Measurements from ENCODE around the gene NR3C1.

Gene NR3C1

DNA sequence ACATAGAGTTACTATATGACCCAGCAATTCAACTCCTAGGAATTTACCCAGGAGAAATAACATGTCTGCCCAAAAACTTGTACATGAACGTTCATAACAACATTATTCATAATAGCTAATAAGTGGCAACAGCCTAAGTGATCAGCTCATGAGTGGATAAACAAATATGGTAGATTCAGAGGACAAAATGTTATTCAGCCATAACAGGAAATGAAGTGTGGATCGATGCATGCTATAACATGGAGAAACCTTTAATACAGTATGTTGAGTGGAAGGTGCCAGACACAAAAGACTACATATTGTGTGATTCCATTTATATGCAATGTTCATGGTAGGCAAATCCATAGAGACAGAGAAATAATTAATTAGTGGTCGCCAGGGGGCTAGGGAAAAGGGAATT lies 22.3 kb upstream of the NR3C1 start:
- DNase-seq (ENCODE audit: low spot score): no peak

DNA sequence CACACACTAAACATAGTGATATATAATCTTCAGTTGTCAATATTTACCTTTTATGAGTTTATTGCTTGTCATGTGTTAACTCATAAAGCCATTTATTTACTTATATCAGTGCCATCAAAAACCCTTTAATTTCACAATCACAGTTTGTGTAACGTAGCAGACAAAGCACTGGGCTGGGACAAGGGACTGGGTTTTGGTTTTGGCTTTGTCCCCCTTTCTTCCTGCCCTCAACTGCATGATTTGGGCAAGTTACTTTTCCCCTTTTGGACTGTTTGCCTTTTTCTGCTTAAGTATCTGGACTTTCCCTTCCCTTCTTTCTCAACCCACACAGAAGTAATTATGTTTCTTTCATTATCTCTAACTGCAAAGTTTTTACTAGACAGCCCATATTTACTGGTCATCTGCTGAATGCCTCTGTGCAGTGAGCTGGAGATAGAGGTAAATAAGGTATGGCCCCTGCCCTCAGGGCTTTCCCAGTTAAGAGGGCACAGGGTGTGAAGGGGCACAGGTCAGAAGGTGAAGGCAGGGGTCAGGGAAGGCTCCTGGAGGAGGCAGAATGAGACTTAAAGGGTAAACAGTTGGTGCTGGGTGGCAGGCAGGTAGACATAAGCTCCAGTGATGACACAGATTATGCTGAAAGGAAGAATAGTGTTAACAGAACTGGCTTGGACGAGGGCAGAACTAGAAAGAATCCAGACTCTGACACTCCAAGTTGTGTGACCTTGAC lies 14.8 kb upstream of the NR3C1 start:
- DNase-seq (ENCODE audit: low spot score): no peak

DNA sequence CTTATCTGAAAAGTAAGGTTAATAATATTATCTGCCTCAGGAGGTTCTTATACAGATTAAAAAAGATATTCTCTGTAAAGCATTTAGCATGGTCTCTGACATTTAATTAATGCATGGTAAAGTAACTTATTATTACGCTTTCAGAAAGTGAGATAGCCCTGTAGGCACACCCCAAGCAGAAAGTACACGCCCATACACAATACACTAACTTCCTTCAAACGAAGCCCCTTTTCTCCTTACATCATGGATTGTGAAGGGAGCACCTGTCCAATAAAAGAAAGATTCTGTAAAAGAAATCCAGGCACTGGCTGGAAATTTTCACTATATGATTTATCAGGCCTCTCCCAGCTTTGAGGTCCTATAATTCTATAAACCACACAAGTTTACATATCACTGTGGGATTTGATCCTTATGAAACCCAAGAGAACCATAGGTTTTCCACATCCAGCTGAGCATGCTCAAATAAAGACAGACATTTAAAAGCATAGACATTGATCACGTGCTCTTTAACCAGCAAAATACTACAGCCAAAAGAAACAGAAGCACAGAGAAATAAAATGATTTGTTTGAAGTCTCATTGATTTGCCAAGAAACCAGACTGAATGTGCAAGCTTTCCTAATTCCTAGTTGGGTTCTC lies 14.1 kb upstream of the NR3C1 start:
- DNase-seq (ENCODE audit: low spot score): no peak

DNA sequence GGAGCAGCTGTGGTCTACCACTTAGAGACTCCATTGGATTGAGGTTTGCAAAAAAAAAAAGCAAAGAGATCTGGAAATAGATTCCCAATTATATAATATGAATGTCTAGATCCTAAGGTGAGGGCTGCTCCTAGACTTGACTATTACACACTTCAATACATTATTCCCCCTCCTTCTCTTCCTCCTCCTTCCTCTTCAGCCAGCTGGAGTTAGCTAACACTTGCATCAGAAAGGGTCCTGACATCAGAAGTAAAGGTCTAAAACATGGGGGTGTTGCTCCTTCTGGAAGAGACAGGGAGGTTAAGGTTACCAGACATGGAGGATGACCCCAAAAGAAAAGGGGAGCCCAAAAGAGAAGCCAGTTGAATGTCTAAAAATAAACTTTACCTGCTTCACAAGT lies 12.9 kb upstream of the NR3C1 start:
- DNase-seq (ENCODE audit: low spot score): no peak

DNA sequence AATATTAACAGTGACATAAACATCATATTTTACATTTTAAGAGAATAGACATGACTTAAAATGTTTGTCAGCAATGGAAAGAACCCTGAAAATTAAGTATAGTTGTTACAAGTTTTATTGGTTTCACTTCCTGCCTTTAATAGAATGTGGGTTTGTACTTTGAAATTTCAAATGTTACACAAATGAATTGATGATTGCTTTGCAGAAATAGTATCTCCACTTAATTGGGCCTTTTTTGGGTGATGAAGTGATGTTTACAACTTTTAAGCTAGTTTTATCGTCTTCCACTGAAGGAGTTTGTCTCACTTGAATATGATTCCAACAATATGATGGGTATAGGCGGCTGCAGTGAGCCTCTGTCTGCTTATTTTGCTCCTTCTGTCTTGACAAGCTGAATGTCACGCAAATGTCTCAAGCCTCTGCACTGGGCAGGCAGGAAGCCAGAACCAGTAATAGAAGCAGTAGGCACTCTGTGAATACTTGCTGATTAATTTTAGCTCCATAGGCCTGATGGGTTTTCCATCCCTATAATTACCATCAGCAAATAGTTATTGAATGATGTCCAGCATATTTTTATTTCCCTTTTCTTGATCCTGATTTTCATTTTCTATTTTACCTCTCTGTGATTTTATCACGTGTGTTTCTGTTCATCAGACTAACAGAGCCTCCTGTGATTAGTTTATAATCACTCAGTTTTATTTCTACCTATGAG lies 10.6 kb upstream of the NR3C1 start:
- no peak for DNase-seq (ENCODE audit: low spot score)

DNA sequence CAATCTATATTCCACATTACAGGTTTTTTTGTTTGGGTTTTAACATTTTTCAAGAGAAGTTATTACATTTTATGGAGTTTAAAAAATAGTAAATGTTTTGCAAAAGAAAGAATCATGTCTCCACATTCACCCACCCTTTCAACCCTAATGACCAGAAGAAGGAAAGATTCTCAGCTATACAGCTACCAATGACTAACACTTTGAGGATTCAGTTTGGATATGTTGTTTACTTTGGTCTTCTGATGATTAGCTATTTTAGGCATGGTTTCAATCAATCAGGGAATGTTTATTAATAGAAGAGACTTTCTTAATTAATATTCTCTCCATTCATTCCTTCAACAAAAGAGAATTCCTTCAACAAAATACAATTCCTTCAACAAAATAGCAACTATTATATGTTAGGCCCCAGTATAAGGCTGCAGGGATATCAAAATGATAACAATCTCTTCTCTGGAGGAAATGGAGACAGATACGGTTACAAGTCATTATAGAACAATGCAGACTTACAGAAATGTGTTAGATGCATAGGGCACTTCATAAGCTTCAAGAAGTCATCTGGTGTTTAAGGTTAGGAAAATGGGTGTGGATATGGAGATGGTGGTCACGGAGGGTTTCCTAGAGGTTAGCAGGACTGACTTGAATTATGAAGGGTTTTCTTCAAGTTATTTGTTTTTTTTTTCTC lies 9.3 kb upstream of the NR3C1 start:
- DNase-seq (ENCODE audit: low spot score): no peak

DNA sequence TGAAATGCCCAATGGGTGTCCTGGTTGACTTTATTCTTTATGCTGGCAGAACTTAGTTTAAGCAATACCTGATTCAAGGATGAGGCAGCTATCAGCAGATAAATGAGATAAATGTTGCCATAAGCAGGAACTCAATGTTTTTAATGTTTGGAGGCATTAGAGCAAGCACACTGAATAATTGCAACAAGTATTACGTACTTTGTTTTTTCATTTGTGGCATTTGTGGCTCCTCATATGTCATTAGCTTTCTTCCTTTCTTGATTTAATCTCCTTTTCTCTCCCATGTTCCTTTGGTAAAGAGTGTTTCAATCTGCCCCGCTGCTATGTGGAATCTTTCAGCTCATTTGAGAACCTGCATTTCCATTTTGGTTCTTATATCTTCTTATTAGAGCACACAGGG lies 6.4 kb upstream of the NR3C1 start:
- no peak for DNase-seq (ENCODE audit: low spot score)

DNA sequence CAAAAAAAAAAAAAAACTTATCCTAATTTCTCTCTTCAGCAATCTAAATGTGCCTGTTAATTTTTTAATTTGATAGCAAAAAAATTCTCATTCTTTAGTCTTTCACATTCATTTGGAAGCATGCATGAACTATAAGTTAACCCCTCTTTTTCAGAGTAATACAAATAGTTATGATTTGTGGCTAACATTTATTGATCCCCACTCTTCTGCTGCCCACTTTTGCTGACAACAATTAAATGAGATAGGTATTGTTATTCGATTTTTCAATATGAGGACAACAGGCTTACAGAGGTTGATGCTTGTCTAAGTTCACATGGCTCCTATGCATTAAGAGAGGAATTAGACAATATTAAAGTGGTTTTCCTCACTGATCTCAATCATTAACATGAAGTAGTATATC lies 2.9 kb upstream of the NR3C1 start:
- no peak for DNase-seq (ENCODE audit: low spot score)

DNA sequence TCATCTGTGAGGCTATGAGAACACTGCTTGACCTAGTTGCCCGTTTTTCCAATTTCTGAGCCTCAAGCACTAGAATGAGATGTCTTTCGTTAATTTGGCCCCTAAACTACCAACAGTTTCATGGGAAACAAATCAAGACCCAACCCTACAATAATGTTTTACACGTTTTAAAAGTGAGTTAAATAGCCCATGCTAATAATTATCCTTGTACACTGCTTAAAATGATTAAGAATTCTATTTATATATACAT lies 2.3 kb upstream of the NR3C1 start:
- DNase-seq (ENCODE audit: low spot score): no peak

DNA sequence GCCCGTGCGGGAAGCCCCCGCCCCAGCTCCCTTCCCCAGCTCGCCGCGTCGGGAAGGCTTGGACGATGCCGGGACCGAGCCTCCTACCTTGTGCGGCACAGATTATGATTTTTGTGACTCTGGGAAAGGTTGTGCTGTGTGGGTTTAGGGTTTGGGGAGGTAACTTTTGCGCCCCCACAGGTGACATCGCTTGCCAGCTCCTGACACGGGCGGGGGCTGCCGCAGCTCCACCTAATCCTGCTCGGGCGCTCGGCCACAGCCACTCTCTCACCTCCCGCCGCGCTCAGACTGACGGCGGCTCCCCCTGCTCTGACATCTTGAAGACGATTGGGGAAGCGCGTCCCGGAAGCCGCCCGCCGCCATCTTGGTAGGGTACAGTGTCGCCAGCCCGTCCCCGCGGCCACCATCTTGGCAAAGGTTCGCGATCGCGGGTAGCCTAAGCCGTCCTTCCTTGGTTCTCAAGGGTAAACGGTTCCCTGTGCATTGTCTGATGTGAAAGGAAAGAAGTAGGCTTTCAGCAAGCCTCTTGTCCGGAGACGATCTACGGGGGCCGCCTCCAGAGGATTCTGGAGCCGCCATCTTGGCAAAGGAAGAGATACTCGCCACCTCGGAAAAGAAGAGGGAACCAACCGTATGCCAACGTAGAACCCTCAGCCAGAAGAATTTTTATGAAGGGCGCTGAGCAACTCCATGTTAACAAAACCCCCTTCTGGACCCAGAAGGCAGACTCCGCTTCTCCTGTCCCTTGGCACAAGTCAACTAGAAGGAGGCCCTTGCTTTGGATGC lies 1.8 kb upstream of the NR3C1 start:
- DNase-seq (ENCODE audit: low spot score): peak; percentile 84

DNA sequence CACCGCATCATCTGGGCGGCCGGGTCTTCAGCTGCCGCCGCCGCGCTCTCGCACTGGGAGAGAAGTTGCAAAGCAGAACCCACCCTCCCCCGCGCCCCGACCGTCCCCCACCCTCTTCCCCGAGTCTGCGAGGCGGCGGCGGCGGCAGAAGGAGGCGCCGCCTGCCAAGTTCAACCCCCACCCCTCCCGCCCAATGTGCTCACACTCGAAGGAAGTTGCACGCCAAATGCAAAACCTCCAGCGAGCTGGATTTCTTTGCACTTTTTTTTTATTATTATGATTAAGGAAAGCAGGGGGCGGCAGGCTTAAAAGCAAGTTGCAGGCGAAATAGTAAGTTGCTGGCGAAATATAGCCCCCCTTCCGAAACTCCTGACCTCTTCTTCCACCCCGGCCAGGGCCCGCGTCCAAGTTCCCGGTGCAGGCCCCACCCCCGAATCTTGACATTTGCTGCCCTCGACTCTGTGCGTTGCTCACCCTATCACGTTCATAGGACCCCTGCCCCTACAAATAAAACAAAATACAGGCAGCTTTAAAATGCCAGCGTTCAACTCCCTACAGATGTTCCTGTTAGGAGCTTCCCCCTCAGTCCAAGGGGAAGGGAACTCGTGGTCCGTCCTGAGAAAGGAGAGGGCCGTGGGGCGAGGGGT lies 1.1 kb upstream of the NR3C1 start:
- DNase-seq (ENCODE audit: low spot score): peak; percentile 63

DNA sequence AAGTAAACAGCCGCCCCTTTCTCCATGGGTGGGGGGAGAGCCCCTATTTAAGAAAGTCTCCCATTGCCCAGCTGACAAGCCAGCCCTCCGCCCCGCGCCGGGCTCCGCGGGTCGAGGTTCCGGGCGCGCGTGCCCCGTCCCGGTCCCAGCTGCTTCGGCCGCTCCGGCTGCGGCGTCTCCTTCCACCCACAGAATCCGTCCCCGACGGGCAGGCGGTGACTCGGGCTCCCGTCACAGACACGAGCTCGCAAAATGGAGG lies 223 bp downstream of the NR3C1 start:
- DNase-seq (ENCODE audit: low spot score): no peak

DNA sequence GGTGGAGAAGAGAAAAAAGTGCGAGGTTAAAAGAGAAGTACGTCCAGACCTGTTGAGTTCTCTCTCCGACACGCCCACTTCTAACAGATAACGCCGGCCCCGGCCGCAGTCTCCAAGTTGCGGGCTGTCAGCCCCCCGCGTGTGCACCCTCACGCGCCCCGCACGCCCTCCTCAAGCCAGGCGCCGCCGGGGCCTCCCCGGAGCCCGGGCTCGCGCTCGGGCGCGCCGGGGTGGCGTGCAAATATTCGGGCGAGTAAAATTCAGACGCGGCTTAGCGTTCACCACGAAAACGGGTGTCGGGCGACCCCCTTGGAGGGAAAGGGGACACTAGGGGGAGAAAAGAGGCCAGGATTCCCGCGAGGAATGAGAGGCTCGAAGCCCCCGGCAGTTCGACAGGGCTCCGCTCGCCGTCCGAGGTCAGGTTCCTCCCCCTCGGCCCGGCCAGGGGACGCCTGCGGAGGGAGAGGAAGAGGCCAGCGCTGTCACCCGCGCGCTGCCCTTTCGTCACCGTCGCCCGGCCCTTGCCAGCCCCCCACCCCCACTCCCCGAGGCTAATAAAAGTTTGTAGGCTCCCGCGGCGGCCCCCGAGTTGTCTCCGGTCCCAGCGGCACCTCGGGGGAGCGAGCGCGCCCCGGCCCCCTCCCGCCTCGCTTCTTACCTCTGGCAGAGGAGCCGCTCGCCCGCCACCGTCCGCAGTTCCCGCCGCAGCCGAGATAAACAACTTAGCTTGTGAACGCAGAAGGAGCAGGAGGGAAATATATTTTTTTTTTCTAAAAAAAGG lies 743 bp downstream of the NR3C1 start:
- peak; percentile 27 for DNase-seq (ENCODE audit: low spot score)

DNA sequence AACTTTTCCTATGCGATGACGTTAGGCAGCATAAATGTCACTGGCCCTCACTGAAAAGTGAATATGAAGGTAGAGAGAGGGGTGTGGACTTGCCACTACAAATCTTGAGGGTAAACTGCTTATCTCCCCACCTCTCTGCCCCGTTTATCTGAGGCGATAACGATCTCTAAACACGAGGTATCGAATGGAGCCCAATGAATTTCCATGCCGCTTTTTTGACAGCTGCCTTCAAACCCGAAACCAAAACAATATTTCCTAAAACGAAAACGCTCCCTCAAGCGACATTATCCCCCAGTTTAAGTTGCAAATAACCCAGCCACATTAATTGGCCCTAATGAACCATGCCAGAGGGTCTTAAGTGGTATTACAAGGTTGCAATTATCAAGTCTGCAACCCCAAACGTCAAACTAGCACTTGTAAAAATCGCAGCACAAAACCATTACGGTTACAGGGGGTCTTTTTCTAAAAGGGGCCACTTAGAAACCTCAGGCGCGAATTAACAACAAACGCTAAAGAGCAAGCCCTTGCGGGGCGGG lies 1.4 kb downstream of the NR3C1 start:
- DNase-seq (ENCODE audit: low spot score): no peak

DNA sequence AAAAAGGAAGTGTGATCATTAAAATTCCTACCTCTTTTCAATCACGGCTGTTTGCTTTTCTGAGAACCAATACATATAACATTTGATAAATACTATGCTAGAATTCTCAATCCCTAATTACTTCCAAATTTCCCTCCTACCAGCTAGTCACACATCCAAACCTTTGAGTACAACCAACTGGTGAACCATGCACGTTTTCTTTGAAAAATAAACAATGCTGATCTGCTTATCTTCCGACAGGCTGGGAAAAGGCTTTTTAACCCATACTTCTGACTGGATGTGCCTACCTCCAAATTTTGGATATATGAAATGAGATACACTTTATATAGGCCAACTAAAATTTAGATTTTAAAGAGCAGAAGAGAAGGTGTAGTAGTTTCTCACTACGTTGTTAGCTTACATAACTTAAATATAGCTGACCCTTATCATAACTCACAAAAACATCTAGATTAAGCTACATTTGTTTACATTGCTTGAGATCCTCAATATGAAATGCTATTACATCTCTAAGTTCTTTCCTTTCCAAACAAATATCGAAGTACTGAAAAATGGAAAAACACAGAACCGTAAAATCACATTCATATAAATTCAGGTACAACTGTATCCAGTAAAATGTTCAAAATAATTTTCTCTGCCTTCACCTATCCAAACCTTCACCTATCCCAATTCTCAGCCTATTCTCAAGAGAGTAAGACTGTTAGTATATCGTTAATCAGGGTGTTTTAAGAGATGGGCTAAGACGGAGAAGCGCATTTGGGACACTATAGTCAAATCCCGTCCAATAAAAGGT lies 2.1 kb downstream of the NR3C1 start:
- DNase-seq (ENCODE audit: low spot score): no peak

DNA sequence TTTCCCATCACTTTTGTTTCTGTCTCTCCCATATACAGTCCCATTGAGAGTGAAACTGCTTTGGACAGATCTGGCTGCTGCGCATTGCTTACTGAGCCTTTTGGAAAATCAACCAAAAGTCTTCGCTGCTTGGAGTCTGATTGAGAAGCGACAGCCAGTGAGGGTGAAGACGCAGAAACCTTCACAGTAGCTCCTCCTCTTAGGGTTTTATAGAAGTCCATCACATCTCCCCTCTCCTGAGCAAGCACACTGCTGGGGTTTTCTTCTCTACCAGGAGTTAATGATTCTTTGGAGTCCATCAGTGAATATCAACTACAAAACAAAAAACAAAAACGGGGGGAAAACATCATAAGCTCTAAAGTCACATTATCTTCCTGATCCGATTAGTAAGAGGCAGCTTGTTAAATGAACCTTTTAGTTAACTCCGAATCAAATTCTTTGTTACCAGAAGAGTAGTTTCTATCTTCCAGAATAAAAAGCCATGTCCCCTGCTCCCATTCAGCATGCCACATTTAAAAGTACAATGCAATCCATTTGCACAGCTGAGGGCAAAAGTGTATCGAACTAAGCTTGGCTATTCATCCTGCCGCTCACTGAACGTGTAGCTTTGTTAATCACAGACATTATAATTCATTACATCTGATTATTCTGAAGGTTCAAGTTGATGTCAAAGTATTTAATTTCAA lies 2.8 kb downstream of the NR3C1 start:
- DNase-seq (ENCODE audit: low spot score): no peak

DNA sequence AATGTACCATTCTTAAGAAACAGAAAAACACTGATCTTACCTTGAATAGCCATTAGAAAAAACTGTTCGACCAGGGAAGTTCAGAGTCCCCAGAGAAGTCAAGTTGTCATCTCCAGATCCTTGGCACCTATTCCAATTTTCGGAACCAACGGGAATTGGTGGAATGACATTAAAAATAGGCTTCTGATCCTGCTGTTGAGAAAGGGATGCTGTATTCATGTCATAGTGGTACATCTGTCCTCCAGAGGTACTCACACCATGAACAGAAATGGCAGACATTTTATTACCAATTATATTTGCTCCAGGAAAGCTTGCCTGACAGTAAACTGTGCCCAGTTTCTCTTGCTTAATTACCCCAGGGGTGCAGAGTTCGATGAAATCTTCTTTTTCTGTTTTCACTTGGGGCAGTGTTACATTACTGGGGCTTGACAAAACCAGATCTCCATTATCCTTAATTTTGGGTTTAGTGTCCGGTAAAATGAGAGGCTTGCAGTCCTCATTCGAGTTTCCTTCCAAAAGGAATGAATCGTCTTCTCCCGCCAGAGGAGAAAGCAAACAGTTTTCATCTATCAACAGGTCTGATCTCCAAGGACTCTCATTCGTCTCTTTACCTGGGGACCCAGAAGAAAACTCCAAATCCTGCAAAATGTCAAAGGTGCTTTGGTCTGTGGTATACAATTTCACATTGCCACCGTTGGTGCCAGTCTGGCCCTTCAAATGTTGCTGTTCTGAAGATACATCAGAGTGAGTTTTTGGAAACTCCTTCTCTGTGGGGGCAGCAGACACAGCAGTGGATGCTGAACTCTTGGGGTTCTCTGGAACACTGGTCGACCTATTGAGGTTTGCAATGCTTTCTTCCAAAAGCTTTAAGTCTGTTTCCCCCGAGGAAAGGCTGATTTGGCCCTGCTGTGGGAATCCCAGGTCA lies 3.6 kb downstream of the NR3C1 start:
- DNase-seq (ENCODE audit: low spot score): no peak

DNA sequence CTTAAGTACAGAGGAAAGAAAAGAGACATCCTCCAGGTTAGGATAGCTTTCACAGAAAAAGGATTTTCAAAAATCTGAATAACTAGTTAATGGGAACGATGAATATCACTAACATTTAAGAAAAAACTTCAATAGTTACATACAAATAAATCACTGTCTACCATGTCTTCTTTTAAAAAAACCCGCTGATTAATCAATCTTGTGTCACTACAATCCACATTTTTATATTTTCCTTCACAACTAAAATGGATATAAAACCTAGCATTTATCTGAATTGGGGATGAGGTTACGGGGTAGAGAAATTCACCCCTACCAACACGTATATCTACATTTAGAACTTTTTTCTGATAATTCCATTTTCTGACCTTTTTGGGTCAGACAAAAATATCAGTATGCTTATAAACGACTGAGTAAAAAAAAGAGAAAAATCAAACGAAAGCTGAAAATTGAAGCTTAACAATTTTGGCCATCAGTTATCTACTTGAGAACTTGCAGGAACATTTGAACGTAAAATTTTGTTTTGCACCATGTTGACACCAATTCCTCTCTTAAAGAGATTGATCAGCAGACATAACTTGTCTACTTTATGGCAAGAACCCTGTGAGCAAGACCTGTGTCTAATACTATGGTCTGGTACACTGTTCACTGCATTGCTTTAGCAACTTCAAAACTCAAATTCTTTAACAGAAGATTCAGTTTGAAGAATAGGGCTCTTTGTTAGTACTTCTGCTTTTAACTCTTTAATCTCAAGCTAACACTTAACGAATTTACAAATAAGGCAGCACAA lies 4.8 kb downstream of the NR3C1 start:
- no peak for DNase-seq (ENCODE audit: low spot score)

Data from activated CD4-positive, alpha-beta T cell treated with anti-CD3 and anti-CD28 coated beads, Interleukin-2, Interleukin-4, amounts not matched to agents 100 ng/mL and 50 ng/mL, durations not matched to agents 16 hours and 8 hours (primary cell).